Measurements from ENCODE around the gene PRR5L. TPM values are rescaled to one million over a fixed set of nuclear protein-coding genes. Genes with fewer than 3 reads are reported as not detected.
A peak's percentile ranks its signal among the peaks of the same experiment; 100 is the strongest.

Gene PRR5L
- polyA plus RNA-seq, 1 donor (not counting 4 experiments of a cell fraction or from before 2014, with no cell fraction given) = 20.1 TPM

- Histone ChIP-seq H3K9ac (ENCODE audit: control insufficient read depth, extremely low read depth, insufficient read depth, low read length) (no peak overlapping the region), H3K27me3 (ENCODE audit: control insufficient read depth, extremely low read depth, insufficient read depth, low read length) (no peaks in the 10 kb centered on the region), H3K9me1 (ENCODE audit: control insufficient read depth, extremely low read depth, insufficient read depth, low read length) (no peaks in the 10 kb centered on the region), H3K27ac (ENCODE audit: control insufficient read depth, insufficient read depth, low read length) (no peak overlapping the region), H2AFZ (ENCODE audit: control insufficient read depth, low read length) (no peak overlapping the region), H3K36me3 (ENCODE audit: control insufficient read depth in 2 of 2, extremely low read depth in 1 of 2, insufficient read depth in 2 of 2, low read length in 2 of 2) (peaks cover 16 to 34% of the 10 kb centered on the region in 2 experiments), H3K9me3 (ENCODE audit: control insufficient read depth, low read depth, low read length) (no peaks in the 10 kb centered on the region), H3K4me1 (ENCODE audit: control insufficient read depth, extremely low read depth, insufficient read depth, low read length) (no peaks in the 10 kb centered on the region), H4K20me1 (ENCODE audit: control insufficient read depth, extremely low read depth, insufficient read depth, low read length) (no peaks in the 10 kb centered on the region), H3K4me2 (ENCODE audit: control insufficient read depth, extremely low read depth, insufficient read depth, low read depth, low read length) (no peak overlapping the region), H3K4me3 (ENCODE audit: control insufficient read depth in 2 of 3, extremely low read depth in 1 of 3, insufficient read depth in 2 of 3, low read depth in 1 of 3, low read length in 3 of 3) (no peak overlapping the region), H3K79me2 (ENCODE audit: control insufficient read depth, insufficient read depth, low read length) (peaks cover 8% of the 10 kb centered on the region)
- dilution Hi-C loops (cut with MboI; ENCODE audit: extremely low pct_ligation_motif_present, low sequenced_read_pairs) = no loop called here
- no peak for FAIRE-seq
- DNase-seq (ENCODE audit: low read depth, low spot score) = no peak
- TF ChIP-seq CTCF (optimal IDR thresholded peaks at IDR 0.05 in 1 of 3, IDR thresholded peaks at IDR 0.05 in 1 of 3, conservative IDR thresholded peaks at IDR 0.05 in 1 of 3; ENCODE audit: extremely low read depth in 1 of 3, insufficient read depth in 2 of 3, low read length in 3 of 3) = no peak
- TF ChIP-seq EZH2 (IDR thresholded peaks at IDR 0.05; ENCODE audit: low read length) = no peak
These were observed 194.1 kb downstream of the PRR5L start for GRCh38 chr11:36490026-36490806.

GRCh38 chr11:36492724-36493304 lies 196.7 kb downstream of the PRR5L start:
- no peak overlapping the region for H3K4me3 ChIP-seq (ENCODE audit: control insufficient read depth in 2 of 3, extremely low read depth in 1 of 3, insufficient read depth in 2 of 3, low read depth in 1 of 3, low read length in 3 of 3)
- H4K20me1 ChIP-seq (ENCODE audit: control insufficient read depth, extremely low read depth, insufficient read depth, low read length) = no peaks in the 10 kb centered on the region
- H2AFZ ChIP-seq (ENCODE audit: control insufficient read depth, low read length) = no peak overlapping the region
- peaks cover 15 to 33% of the 10 kb centered on the region in 2 experiments for H3K36me3 ChIP-seq (ENCODE audit: control insufficient read depth in 2 of 2, extremely low read depth in 1 of 2, insufficient read depth in 2 of 2, low read length in 2 of 2)
- no peak overlapping the region for H3K27ac ChIP-seq (ENCODE audit: control insufficient read depth, insufficient read depth, low read length)
- no peaks in the 10 kb centered on the region for H3K9me1 ChIP-seq (ENCODE audit: control insufficient read depth, extremely low read depth, insufficient read depth, low read length)
- TF ChIP-seq EZH2 (IDR thresholded peaks at IDR 0.05; ENCODE audit: low read length) (no peak), CTCF (optimal IDR thresholded peaks at IDR 0.05 in 1 of 3, IDR thresholded peaks at IDR 0.05 in 1 of 3, conservative IDR thresholded peaks at IDR 0.05 in 1 of 3; ENCODE audit: extremely low read depth in 1 of 3, insufficient read depth in 2 of 3, low read length in 3 of 3) (peak; percentile 27 to 74 (median 51))
- no peak overlapping the region for H3K4me2 ChIP-seq (ENCODE audit: control insufficient read depth, extremely low read depth, insufficient read depth, low read depth, low read length)
- dilution Hi-C loops (cut with MboI; ENCODE audit: extremely low pct_ligation_motif_present, low sequenced_read_pairs) = no loop called here
- no peaks in the 10 kb centered on the region for H3K27me3 ChIP-seq (ENCODE audit: control insufficient read depth, extremely low read depth, insufficient read depth, low read length)
- no peak overlapping the region for H3K9ac ChIP-seq (ENCODE audit: control insufficient read depth, extremely low read depth, insufficient read depth, low read length)
- no peaks in the 10 kb centered on the region for H3K4me1 ChIP-seq (ENCODE audit: control insufficient read depth, extremely low read depth, insufficient read depth, low read length)
- H3K79me2 ChIP-seq (ENCODE audit: control insufficient read depth, insufficient read depth, low read length) = peaks cover 8% of the 10 kb centered on the region
- no peaks in the 10 kb centered on the region for H3K9me3 ChIP-seq (ENCODE audit: control insufficient read depth, low read depth, low read length)
- DNase-seq (ENCODE audit: low read depth, low spot score) (no peak), FAIRE-seq (no peak)
